Heart right ventricle (tissue), 16 donors: Measurements from ENCODE around the gene GNB1L. TPM values are rescaled to one million over a fixed set of nuclear protein-coding genes. Genes with fewer than 3 reads are reported as not detected.

Experiments used
- ATAC-seq, 8 donors: fragments of 200-7000 bp; cut with Tn5 transposase; one replicate each; pipeline ENCODE4 v1.9.1; 2020; ENCODE audit warnings: mild to moderate bottlenecking in 8 of 8, moderate library complexity in 8 of 8, moderate number of reproducible peaks in 1 of 8
- DNase-seq, 2 donors: peaks; one replicate each; pipeline ENCODE4 v3.0.0-alpha.2; 2020
- H3K27ac ChIP-seq, 10 donors: fragments of 200-600 bp; sonication (generic) in 2 of 10; one replicate each; pipeline versions ENCODE4 v1.5.0 to v1.8.0; 2020 to 2022; ENCODE audit warnings: mild to moderate bottlenecking in 3 of 10
- H3K27me3 ChIP-seq, 7 donors: fragments of 200-600 bp; one replicate each; pipeline ENCODE4 v1.8.0; 2021 to 2022; ENCODE audit warnings: mild to moderate bottlenecking in 2 of 7
- H3K36me3 ChIP-seq, 9 donors: fragments of 200-600 bp; sonication (generic) in 1 of 9; one replicate each; pipeline versions ENCODE4 v1.5.0 to v1.8.0; 2020 to 2022; ENCODE audit warnings: mild to moderate bottlenecking in 2 of 9
- H3K4me1 ChIP-seq, 9 donors: fragments of 200-600 bp; sonication (generic) in 1 of 9; one replicate each; pipeline versions ENCODE4 v1.5.0 to v1.8.0; 2020 to 2022; ENCODE audit warnings: mild to moderate bottlenecking in 4 of 9
- H3K4me3 ChIP-seq, 10 donors: fragments of 200-600 bp; sonication (generic) in 2 of 10; one replicate each; pipeline versions ENCODE4 v1.5.0 to v1.8.0; 2020 to 2022; ENCODE audit warnings: mild to moderate bottlenecking in 7 of 10, moderate library complexity in 2 of 10
- H3K9me3 ChIP-seq, 11 donors: fragments of 200-600 bp in 10 of 11; sonication (generic) in 2 of 11; one replicate each; pipeline versions ENCODE4 v1.5.0 to v1.8.0; 2013 to 2022; ENCODE audit warnings: mild to moderate bottlenecking in 2 of 11, control low read depth in 1 of 11, moderate library complexity in 1 of 11
- WGBS, 2 donors: extraction: QIAGEN DNeasy Blood & Tissue Kit; methylation state at CpG; one replicate each; pipeline ENCODE4 v1.1.7; 2013; ENCODE audit warnings: inconsistent platforms in 1 of 2; 5-methylcytosine and 5-hydroxymethylcytosine counted together
- intact Hi-C, 10 donors: fragments of 100-400 bp; cut with DNase I; formaldehyde crosslinking; loops; one replicate each; pipeline versions ENCODE4 v1.11.1 to v1.14.2; 2022
- polyA plus RNA-seq, 2 donors: library from polyadenylated mRNA; stranded (reverse); fragments of 200-250 nt; gene quantifications; one replicate each; pipeline ENCODE4 v1.2.3, GENCODE V29; 2013
- total RNA-seq, 10 donors: library from RNA; stranded (reverse); fragmentation: NEBNext Ultra II Directional in 3 of 10; extraction: Animal tissue kit (Norgen Biotek cat#: 25700) in 3 of 10; gene quantifications; one replicate each; pipeline versions ENCODE4 v1.2.1 to v1.2.4, GENCODE V29; 2021 to 2023
- TF ChIP-seq, protein P1 (sequence below), 9 donors: fragments of 200-600 bp; sonication (generic) in 2 of 9; IDR thresholded peaks; one replicate each; pipeline versions ENCODE4 v1.5.0 to v1.8.0; 2021 to 2022; ENCODE audit warnings: antibody characterized with exemption in 9 of 9, mild to moderate bottlenecking in 5 of 9, moderate library complexity in 1 of 9
- donor health status: Arrhythmogenic right ventricular cardiomyopathy.
- donor health status: ischemic (EF 13 %, LVEDD 7.1; RV severe dilation, severe dysfunction).
- donor health status: healthy with polysubstance abuse.
- donor health status: DM: no; HTN: yes; CAD: no.
- donor health status: DM: no; HTN: no; CAD: no.
- donor health status: ischemic (EF 25% LVEDD 6.9; RV normal size, moderate dysfunction).
- donor health status: ischemic (EF 25% LVEDD 5.7; RV mildly dilated, moderate dysfunction).
- donor health status: healthy.
- donor health status: DM: yes; HTN: yes; CAD: no.
- donor health status: Ischemic cardiomyopathy.
- donor health status: ischemic (EF 35%, LVEDD 5.7; RV mildly dilated, moderate dysfunction).
- donor health status: nonischemic (EF 11% LVEDD 7.7; RV severe dilation, severe dysfunction).
- donor health status: DM: yes; HTN: yes; CAD: no.
- donor health status: PGD.
- donor health status: ischemic (EF 29% LVEDD 5.4; RV normal size, mild dysfunction).
- donor health status: nonischemic (EF 23%, LVEDD 6.1; RV moderate dilation, normal function).

GNB1L gene
- total and polyA plus RNA-seq, 12 donors = 0.76 to 9.3 (median 1.9) TPM

DNA sequence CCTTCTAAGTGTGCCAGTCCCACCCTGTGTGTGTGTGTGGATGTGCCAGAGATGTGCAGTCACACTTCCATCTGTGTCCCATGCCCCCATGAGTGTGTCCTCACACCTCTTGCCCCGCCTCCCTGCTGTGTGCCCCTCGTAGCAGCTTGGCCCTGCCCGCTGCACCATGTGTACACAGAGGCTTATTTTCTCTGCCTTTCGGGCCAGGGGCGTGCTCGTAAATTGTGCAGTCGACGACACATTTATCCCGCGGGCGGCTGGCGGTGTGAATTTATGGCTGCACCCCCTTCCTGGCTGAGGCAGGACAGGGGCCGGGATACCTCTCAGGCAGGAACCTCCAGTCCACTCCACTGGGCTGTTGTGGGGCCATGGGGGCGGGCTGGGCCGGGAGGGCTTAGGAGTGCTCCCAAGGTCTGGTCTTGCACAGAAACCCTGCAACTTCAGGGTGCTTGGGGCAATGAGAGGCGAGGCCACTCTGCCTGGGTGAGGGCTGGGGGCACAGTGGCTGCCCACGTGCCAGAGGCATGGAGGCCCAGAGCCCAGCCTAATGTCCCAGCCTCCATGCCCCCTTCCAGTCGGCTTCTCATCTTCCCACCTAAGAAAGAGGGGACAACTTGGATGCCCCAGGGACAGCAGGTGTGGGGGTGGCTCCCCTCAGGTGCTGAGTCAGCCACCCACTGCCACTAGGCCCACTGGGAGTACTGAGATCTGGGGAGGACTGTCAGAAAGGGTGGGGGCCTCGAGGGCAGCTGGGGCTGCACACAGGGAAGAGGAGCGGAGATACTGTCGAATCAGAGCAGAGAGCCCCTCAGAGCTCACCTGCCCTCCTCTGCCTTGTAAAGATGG lies 118.8 kb downstream of the GNB1L start:
- Histone ChIP-seq H3K27ac (no peak overlapping the region), H3K27me3 (peaks cover 0 to 16% (median 7%) of the 10 kb centered on the region in 7 donors), H3K9me3 (no peaks in the 10 kb centered on the region), H3K36me3 (no peaks in the 10 kb centered on the region), H3K4me1 (peaks cover 0 to 15% (median 7%) of the 10 kb centered on the region in 9 donors), H3K4me3 (no peak overlapping the region)
- 89 to 90% methylated on average over 21 of the region's 21 CpGs for WGBS, 2 donors
- TF ChIP-seq, protein P1, sequence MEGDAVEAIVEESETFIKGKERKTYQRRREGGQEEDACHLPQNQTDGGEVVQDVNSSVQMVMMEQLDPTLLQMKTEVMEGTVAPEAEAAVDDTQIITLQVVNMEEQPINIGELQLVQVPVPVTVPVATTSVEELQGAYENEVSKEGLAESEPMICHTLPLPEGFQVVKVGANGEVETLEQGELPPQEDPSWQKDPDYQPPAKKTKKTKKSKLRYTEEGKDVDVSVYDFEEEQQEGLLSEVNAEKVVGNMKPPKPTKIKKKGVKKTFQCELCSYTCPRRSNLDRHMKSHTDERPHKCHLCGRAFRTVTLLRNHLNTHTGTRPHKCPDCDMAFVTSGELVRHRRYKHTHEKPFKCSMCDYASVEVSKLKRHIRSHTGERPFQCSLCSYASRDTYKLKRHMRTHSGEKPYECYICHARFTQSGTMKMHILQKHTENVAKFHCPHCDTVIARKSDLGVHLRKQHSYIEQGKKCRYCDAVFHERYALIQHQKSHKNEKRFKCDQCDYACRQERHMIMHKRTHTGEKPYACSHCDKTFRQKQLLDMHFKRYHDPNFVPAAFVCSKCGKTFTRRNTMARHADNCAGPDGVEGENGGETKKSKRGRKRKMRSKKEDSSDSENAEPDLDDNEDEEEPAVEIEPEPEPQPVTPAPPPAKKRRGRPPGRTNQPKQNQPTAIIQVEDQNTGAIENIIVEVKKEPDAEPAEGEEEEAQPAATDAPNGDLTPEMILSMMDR (IDR thresholded peaks at IDR 0.05) = no peak
- ATAC-seq (no peak), DNase-seq (no peak)
- intact Hi-C loops = no loop called here

DNA sequence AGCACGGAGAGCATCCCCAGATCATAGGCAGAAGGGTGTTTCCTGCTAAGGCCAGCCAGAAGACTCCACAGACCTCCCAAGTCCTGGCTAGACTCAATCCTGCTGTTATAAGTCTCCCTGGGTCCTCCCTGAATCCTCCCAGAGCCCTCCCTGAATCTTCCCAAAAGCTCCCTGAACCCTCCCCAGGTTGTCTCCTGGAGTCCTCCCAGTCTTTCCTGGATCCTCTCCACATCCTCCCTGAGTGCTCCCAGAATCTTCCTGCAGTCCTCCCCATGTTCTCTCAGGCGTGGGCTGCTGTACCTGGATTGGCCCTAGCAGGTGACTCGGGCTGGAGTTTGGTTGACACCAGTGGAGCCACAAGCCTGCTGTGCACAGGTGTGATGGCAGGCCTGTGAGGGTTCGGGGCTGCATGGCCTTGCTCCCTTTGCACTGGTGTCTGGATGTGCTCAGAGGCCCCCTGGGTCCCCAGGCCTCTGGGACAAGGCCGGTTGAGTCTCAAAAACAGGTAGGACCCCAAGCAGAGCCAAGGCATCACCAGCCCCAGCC lies 119.8 kb downstream of the GNB1L start:
- ATAC-seq (no peak), DNase-seq (no peak)
- intact Hi-C loops = no loop called here
- Histone ChIP-seq H3K27ac (no peak overlapping the region), H3K4me3 (no peak overlapping the region), H3K27me3 (peaks cover 0 to 16% (median 8%) of the 10 kb centered on the region in 7 donors), H3K36me3 (no peaks in the 10 kb centered on the region), H3K4me1 (peaks cover 0 to 23% (median 9%) of the 10 kb centered on the region in 9 donors), H3K9me3 (no peaks in the 10 kb centered on the region)
- TF ChIP-seq, protein P1 (IDR thresholded peaks at IDR 0.05) = no peak
- WGBS, 2 donors = 82 to 92% methylated on average over 5 of the region's 5 CpGs

DNA sequence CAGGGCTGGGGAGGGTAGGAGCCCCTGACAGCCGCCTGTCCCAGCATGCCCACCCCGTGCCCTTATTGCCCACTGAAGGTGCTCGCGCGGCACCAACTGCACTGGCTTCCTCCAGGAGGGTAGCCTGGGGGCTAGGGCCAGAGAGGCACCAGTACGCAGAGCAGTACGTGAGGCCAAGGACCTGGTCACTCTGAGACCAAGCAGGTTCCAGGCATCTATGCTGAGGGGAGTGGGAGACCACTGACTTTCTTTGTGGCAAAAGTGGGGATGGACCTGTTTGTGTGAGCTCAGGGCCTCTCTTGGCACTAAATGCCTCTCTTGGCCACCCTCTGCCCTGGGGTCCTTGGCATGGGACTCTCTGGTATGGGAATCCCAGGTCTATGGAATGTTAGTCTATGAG lies 120.5 kb downstream of the GNB1L start:
- Histone ChIP-seq H3K4me3 (no peak overlapping the region), H3K9me3 (no peaks in the 10 kb centered on the region), H3K36me3 (no peaks in the 10 kb centered on the region), H3K27ac (no peak overlapping the region), H3K4me1 (peaks cover 0 to 23% (median 9%) of the 10 kb centered on the region in 9 donors), H3K27me3 (peaks cover 0 to 16% (median 8%) of the 10 kb centered on the region in 7 donors)
- DNase-seq (no peak), ATAC-seq (no peak)
- WGBS, 2 donors = 91 to 93% methylated on average over 7 of the region's 7 CpGs
- TF ChIP-seq, protein P1 (IDR thresholded peaks at IDR 0.05) = no peak
- intact Hi-C loops = no loop called here

DNA sequence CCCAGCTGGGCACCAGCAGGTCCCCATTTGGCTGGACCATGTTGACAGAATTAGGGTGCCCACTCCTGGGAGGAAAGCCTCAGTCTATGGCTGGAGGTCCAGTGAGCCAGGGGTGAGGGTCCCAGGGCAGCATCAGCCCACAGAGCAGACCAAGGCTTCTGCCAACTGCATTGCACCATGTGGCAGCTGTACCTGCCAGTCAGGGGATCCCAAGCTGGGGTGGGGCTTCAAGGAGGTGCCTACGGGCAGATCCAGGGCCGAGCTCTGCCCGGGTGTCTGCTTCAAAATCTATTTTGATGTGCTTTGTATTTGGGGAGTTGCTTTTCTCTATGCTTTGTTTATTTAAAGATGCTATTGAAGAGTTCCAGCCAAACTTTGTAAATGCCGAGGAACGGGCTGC lies 120.9 kb downstream of the GNB1L start:
- no peaks in the 10 kb centered on the region for H3K9me3 ChIP-seq
- intact Hi-C loops = no loop called here
- peaks cover 0 to 15% (median 8%) of the 10 kb centered on the region in 7 donors for H3K27me3 ChIP-seq
- no peak overlapping the region for H3K27ac ChIP-seq
- no peak for ATAC-seq
- TF ChIP-seq, protein P1 (IDR thresholded peaks at IDR 0.05) = no peak
- no peaks in the 10 kb centered on the region for H3K36me3 ChIP-seq
- DNase-seq = no peak
- no peak overlapping the region for H3K4me3 ChIP-seq
- WGBS, 2 donors = 69 to 91% methylated on average over 5 of the region's 5 CpGs
- H3K4me1 ChIP-seq = peaks cover 0 to 23% (median 9%) of the 10 kb centered on the region in 9 donors

Other genes starting within 250 kb of the GNB1L start
- gene SEPTIN5, start 140.4 kb downstream of the GNB1L start, total RNA-seq = 100 to 1,000 TPM in 8 of 10 donors, 10 to 100 TPM in 2; 60.9 to 218 (median 144) TPM
- gene SEPTIN5, start 140.4 kb downstream of the GNB1L start, polyA plus RNA-seq = 100 to 1,000 TPM in 1 of 2 donors, 10 to 100 TPM in 1; 56.5 to 104 TPM
- gene GP1BB, start 131.3 kb downstream of the GNB1L start, total RNA-seq = 10 to 100 TPM in 1 of 10 donors, 1 to 10 TPM in 3, not detected in 6; 5.3 to 13.4 (median 6.4) TPM
- gene GP1BB, start 131.3 kb downstream of the GNB1L start, polyA plus RNA-seq = 10 to 100 TPM; 12.4 to 56.1 TPM
- gene TBX1, start 94.1 kb downstream of the GNB1L start, total RNA-seq = 1 to 10 TPM in 5 of 10 donors, under 1 TPM in 5; 0.53 to 1.8 (median 1.0) TPM
- 1 to 10 TPM in 1 of 2 donors, under 1 TPM in 1; 0.61 to 1.0 TPM for gene TBX1, start 94.1 kb downstream of the GNB1L start, polyA plus RNA-seq
- 10 to 100 TPM in 2 of 10 donors, 1 to 10 TPM in 8; 5.3 to 12.0 (median 7.2) TPM for gene RTL10, start within 50 bp of the GNB1L start, total RNA-seq
- 1 to 10 TPM; 4.0 to 6.5 TPM for gene RTL10, start within 50 bp of the GNB1L start, polyA plus RNA-seq
- 100 to 1,000 TPM in 5 of 10 donors, 10 to 100 TPM in 5; 72.5 to 128 (median 101) TPM for gene COMT, start 86.9 kb upstream of the GNB1L start, total RNA-seq
- gene COMT, start 86.9 kb upstream of the GNB1L start, polyA plus RNA-seq = 100 to 1,000 TPM in 1 of 2 donors, 10 to 100 TPM in 1; 42.9 to 273 TPM
- 10 to 100 TPM; 28.5 to 59.9 (median 35.0) TPM for gene TXNRD2, start 86.9 kb upstream of the GNB1L start, total RNA-seq
- 100 to 1,000 TPM in 1 of 2 donors, 10 to 100 TPM in 1; 25.8 to 103 TPM for gene TXNRD2, start 86.9 kb upstream of the GNB1L start, polyA plus RNA-seq
- gene ARVCF, start 161.9 kb upstream of the GNB1L start, total RNA-seq = 10 to 100 TPM; 22.2 to 53.5 (median 32.1) TPM
- gene ARVCF, start 161.9 kb upstream of the GNB1L start, polyA plus RNA-seq = 10 to 100 TPM; 26.8 to 58.9 TPM
- gene TANGO2, start 166.2 kb upstream of the GNB1L start, total RNA-seq = 100 to 1,000 TPM in 3 of 10 donors, 10 to 100 TPM in 7; 51.6 to 139 (median 94.2) TPM
- gene TANGO2, start 166.2 kb upstream of the GNB1L start, polyA plus RNA-seq = 10 to 100 TPM; 34.1 to 65.8 TPM
- 10 to 100 TPM; 11.4 to 20.0 (median 14.0) TPM for gene DGCR8, start 225.4 kb upstream of the GNB1L start, total RNA-seq
- 10 to 100 TPM in 1 of 2 donors, 1 to 10 TPM in 1; 8.3 to 26.3 TPM for gene DGCR8, start 225.4 kb upstream of the GNB1L start, polyA plus RNA-seq